Measurements from ENCODE around the gene KANK2. TPM values are rescaled to one million over a fixed set of nuclear protein-coding genes. Genes with fewer than 3 reads are reported as not detected.

Gene KANK2
- total and polyA plus RNA-seq, 10 of the 15 experiments (the other 5 are each of a cell fraction or from before 2014, with no cell fraction given), result 4.9 to 33.0 (median 21.0) TPM

GRCh38 chr19:11138601-11139300, 58.6 kb downstream of the KANK2 start (continued):
- no peak for TF ChIP-seq PBX3 (IDR thresholded peaks at IDR 0.05; ENCODE audit: insufficient replicate concordance, low read depth, low read length)
- TF ChIP-seq E4F1 (IDR thresholded peaks at IDR 0.05; ENCODE audit: borderline replicate concordance, partially characterized antibody), result no peak

- Histone ChIP-seq H3K36me3 (ENCODE audit: control insufficient read depth in 2 of 2, insufficient read depth in 2 of 2, low read length in 1 of 2) (peaks cover 0 to 3% of the 10 kb centered on the region in 2 experiments; a peak in 2 of 4 replicates), H2AFZ (ENCODE audit: control insufficient read depth, low read depth, low read length) (peak overlapping the region; percentile 75), H4K20me1 (ENCODE audit: control insufficient read depth, insufficient read depth) (no peaks in the 10 kb centered on the region), H3K9ac (ENCODE audit: control insufficient read depth, insufficient read depth, low read length) (no peak overlapping the region), H3K4me3 (peak overlapping the region; percentile 29; the same call in 1 of the 2 replicates), H3K4me1 (ENCODE audit: control insufficient read depth, insufficient read depth, low read length) (peaks cover 9% of the 10 kb centered on the region), H3K9me3 (replicated peaks; ENCODE audit: control insufficient read depth, insufficient read depth, low read length) (no peaks in the 10 kb centered on the region; the same call in 2 of the 3 replicates), H3K79me2 (ENCODE audit: control insufficient read depth, insufficient read depth, low read length) (no peaks in the 10 kb centered on the region), H3K4me2 (ENCODE audit: control insufficient read depth, insufficient read depth) (peak overlapping the region; percentile 92), H3K27me3 (replicated peaks in 1 of 2; ENCODE audit: control insufficient read depth in 2 of 2, insufficient read depth in 2 of 2, low read length in 1 of 2) (no peaks in the 10 kb centered on the region), H3K27ac (ENCODE audit: control insufficient read depth, insufficient read depth) (no peak overlapping the region)
- in situ Hi-C loops (cut with MboI) (no loop called here), intact Hi-C loops (cut with micrococcal nuclease; ENCODE audit: unreplicated experiment) (loop anchor here (1.0 kb wide), 1 partner anchor 66 kb away; no protein-coding TSS in a partner anchor)
- 9% methylated on average over 28 of the region's 28 CpGs for WGBS (ENCODE audit: insufficient coverage, insufficient replicate concordance, low lambda C conversion rate, missing lambda C conversion rate)
- POLR2A ChIA-PET, result no interaction called here
- peak; percentile 61 for ATAC-seq
- SMC1A ChIA-PET (ENCODE audit: uncharacterized antibody, unreplicated experiment), result interaction anchor here (1.0 to 1.6 kb wide), 2 partner anchors 67 to 70 kb away, joined by 3 to 5 read pairs; no protein-coding TSS in a partner anchor
- no TSS peak for BruUV-seq (replicated peaks)
- RAD21 ChIA-PET (ENCODE audit: unreplicated experiment), result interaction anchor here (0.7 to 1.6 kb wide), 6 partner anchors 15 to 68 kb away, joined by 3 to 5 read pairs (median 4); partner anchors contain the start of gene SPC24
- CTCF ChIA-PET, result interaction anchor here (0.6 to 4.1 kb wide), 7 partner anchors 9 to 102 kb away, joined by 3 to 15 read pairs (median 6); no protein-coding TSS in a partner anchor
- no peak for DNase-seq (ENCODE audit: low read depth, low spot score)
- peak; percentile 56 for FAIRE-seq
- TF ChIP-seq SMC3 (IDR thresholded peaks at IDR 0.05; ENCODE audit: borderline replicate concordance, low read length), result peak; percentile 81
- TF ChIP-seq ETV6 (conservative IDR thresholded peaks at IDR 0.05 in 1 of 2, IDR thresholded peaks at IDR 0.05 in 1 of 2; ENCODE audit: borderline replicate concordance in 1 of 2, low read depth in 1 of 2), result peak in 1 of 2 experiments; percentile 46; a peak in 1 of 4 replicates
- TF ChIP-seq YY1 (IDR thresholded peaks at IDR 0.05; ENCODE audit: low read depth, low read length), result 0 out of 2 replicates have a peak, but pooled peaks have one; percentile 24
- TF ChIP-seq BCLAF1 (IDR thresholded peaks at IDR 0.05), result no peak
- TF ChIP-seq RAD21 (IDR thresholded peaks at IDR 0.05; ENCODE audit: insufficient read depth, low read depth, low read length), result peak; percentile 80
- TF ChIP-seq CHD2 (IDR thresholded peaks at IDR 0.05; ENCODE audit: borderline replicate concordance, low read depth, low read length), result no peak
Measured at GRCh38 chr19:11137542-11138384, 59.6 kb downstream of the KANK2 start.

Data from GM12878 (cell line).